Neural cell (in vitro differentiated cells): Measurements from ENCODE around the gene B3GNT5. TPM values are rescaled to one million over a fixed set of nuclear protein-coding genes. Genes with fewer than 3 reads are reported as not detected.

ENCODE experiments used
- H2AFZ ChIP-seq: fragments of 200-600, 300-800 bp; sonication (generic), shearing (Covaris generic); 2 replicates; pipeline ENCODE4 v1.6.0; 2014; ENCODE audit warnings: low read depth, mild to moderate bottlenecking, antibody characterized with exemption, low read length, moderate library complexity
- H3F3A ChIP-seq: fragments of 200-600 bp; shearing (Covaris generic); 2 replicates; pipeline ENCODE4 v1.6.1; 2016; ENCODE audit warnings: mild to moderate bottlenecking, moderate library complexity, mixed read lengths, antibody characterized with exemption, low read length; ENCODE audit not compliant: insufficient read depth, poor library complexity, severe bottlenecking
- H3K27ac ChIP-seq: fragments of 200-600, 300-800 bp; sonication (generic), shearing (Covaris generic); 2 replicates; pipeline ENCODE4 v1.5.1; 2014; ENCODE audit warnings: mild to moderate bottlenecking, low read length, moderate library complexity
- H3K27me3 ChIP-seq: fragments of 300-800, 200-600 bp; sonication (generic), shearing (Covaris generic); 2 replicates; pipeline ENCODE4 v1.6.0; 2014; ENCODE audit warnings: mild to moderate bottlenecking, low read depth, low read length, moderate library complexity; ENCODE audit not compliant: insufficient read depth
- H3K36me3 ChIP-seq: fragments of 300-800, 200-600 bp; sonication (generic), shearing (Covaris generic); 2 replicates; pipeline ENCODE4 v1.5.1; 2014; ENCODE audit warnings: mild to moderate bottlenecking, antibody characterized with exemption, low read length, moderate library complexity; ENCODE audit not compliant: insufficient read depth
- H3K4me2 ChIP-seq: fragments of 300-800, 200-600 bp; sonication (generic), shearing (Covaris generic); 2 replicates; pipeline ENCODE4 v1.6.0; 2014; ENCODE audit warnings: mild to moderate bottlenecking, low read length
- H3K4me3 ChIP-seq: fragments of 300-800, 200-600 bp; sonication (generic), shearing (Covaris generic); 2 replicates; pipeline ENCODE4 v1.5.1; 2014; ENCODE audit warnings: mild to moderate bottlenecking, low read length, moderate library complexity
- H3K79me2 ChIP-seq: fragments of 200-600 bp; shearing (Covaris generic); replicated peaks from 2 replicates; pipeline ENCODE4 v1.6.0; 2014; ENCODE audit warnings: mild to moderate bottlenecking, low read length, moderate library complexity; ENCODE audit not compliant: insufficient read depth
- H3K9ac ChIP-seq: fragments of 300-800, 200-600 bp; sonication (generic), shearing (Covaris generic); 2 replicates; pipeline ENCODE4 v1.6.1; 2016; ENCODE audit warnings: mild to moderate bottlenecking, low read length, mixed read lengths
- H3K9me2 ChIP-seq: fragments of 200-600 bp; shearing (Covaris generic); 2 replicates; pipeline ENCODE4 v1.6.1; 2016; ENCODE audit warnings: mild to moderate bottlenecking, low read length, mixed read lengths; ENCODE audit not compliant: insufficient read depth
- H3K9me3 ChIP-seq: fragments of 200-600, 300-800 bp; sonication (generic), shearing (Covaris generic); 2 replicates; pipeline ENCODE4 v1.6.1; 2016; ENCODE audit warnings: mild to moderate bottlenecking, mixed run types, low read length, moderate library complexity, mixed read lengths
- H4K20me1 ChIP-seq: fragments of 200-600 bp; shearing (Covaris generic); 2 replicates; pipeline ENCODE4 v1.6.1; 2016; ENCODE audit warnings: mild to moderate bottlenecking, mixed run types; ENCODE audit not compliant: insufficient read depth
- EP300 ChIP-seq: fragments of 450-650 bp; conservative IDR thresholded peaks from 2 replicates; pipeline ENCODE4 v1.6.1; 2014; ENCODE audit warnings: antibody characterized with exemption, mild to moderate bottlenecking, moderate library complexity; ENCODE audit not compliant: poor library complexity, severe bottlenecking
- EZH2 ChIP-seq: fragments of 200-600, 300-800 bp; shearing (Covaris generic), sonication (generic); IDR thresholded peaks from 2 replicates; pipeline ENCODE4 v1.6.1; 2014; ENCODE audit warnings: antibody characterized with exemption, low read length, borderline replicate concordance, mild to moderate bottlenecking; ENCODE audit not compliant: insufficient read depth, poor library complexity, severe bottlenecking
- MXI1 ChIP-seq: fragments of 450-650 bp; conservative IDR thresholded peaks from 2 replicates; pipeline ENCODE4 v1.6.1; 2014; ENCODE audit warnings: antibody characterized with exemption, mild to moderate bottlenecking; ENCODE audit not compliant: poor library complexity, severe bottlenecking
- POLR2AphosphoS5 ChIP-seq: IDR thresholded peaks from 2 replicates; pipeline ENCODE4 v1.6.1; 2012
- RAD21 ChIP-seq: fragments of 450-650 bp; conservative IDR thresholded peaks from 2 replicates; pipeline ENCODE4 v1.6.1; 2014; ENCODE audit warnings: antibody characterized with exemption, mild to moderate bottlenecking, moderate library complexity
- SMC3 ChIP-seq: fragments of 450-650 bp; conservative IDR thresholded peaks from 2 replicates; pipeline ENCODE4 v1.6.1; 2014; ENCODE audit warnings: antibody characterized with exemption, mild to moderate bottlenecking, moderate library complexity; ENCODE audit not compliant: poor library complexity
- TAF1 ChIP-seq: IDR thresholded peaks from 2 replicates; pipeline ENCODE4 v1.6.1; 2012; ENCODE audit warnings: low read depth
- polyA plus RNA-seq: library from polyadenylated mRNA; depleted of rRNA; stranded (reverse); fragments of >200 nt; gene quantifications from 2 replicates; pipeline ENCODE4 v1.2.3, GENCODE V29; 2014
- TF ChIP-seq, protein P1 (sequence below): fragments of 450-650 bp; IDR thresholded peaks from 2 replicates; pipeline ENCODE4 v1.5.1; 2014; ENCODE audit warnings: antibody characterized with exemption, mild to moderate bottlenecking, moderate library complexity; ENCODE audit not compliant: poor library complexity, severe bottlenecking
- TF ChIP-seq, protein P2 (sequence below): IDR thresholded peaks from 2 replicates; pipeline ENCODE4 v1.6.1; 2012; ENCODE audit warnings: borderline replicate concordance

Gene B3GNT5
- polyA plus RNA-seq, 1 donor from 2014 or later, result 6.1 TPM

DNA sequence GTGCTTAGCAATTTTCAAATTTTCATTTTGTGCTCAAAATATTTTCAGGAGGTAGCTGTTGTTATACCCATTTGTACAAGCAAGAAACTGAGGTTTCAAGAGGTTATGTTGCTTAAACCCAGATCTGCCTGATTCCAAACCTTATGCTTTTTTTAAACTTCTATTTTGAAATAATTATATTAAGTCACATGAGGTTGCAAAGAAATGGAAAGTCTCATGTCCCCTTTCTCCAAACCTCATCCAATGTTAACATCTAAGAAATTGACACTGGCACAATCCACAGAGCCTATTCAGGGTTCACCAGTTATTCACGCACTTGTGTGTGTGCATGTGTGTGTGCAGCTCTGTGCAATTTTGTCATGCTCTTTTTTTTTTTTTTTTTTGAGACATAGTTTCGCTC is 35.1 kb downstream of the B3GNT5 start:
- H3F3A ChIP-seq, result no peaks in the 10 kb centered on the region
- no peak overlapping the region for H3K9ac ChIP-seq
- H4K20me1 ChIP-seq, result no peaks in the 10 kb centered on the region
- no peaks in the 10 kb centered on the region for H3K79me2 ChIP-seq
- H3K27me3 ChIP-seq, result no peaks in the 10 kb centered on the region
- no peaks in the 10 kb centered on the region for H3K36me3 ChIP-seq
- H3K4me3 ChIP-seq, result no peak overlapping the region
- no peaks in the 10 kb centered on the region for H3K9me3 ChIP-seq
- no peak overlapping the region for H2AFZ ChIP-seq
- no peak overlapping the region for H3K4me2 ChIP-seq
- H3K9me2 ChIP-seq, result no peaks in the 10 kb centered on the region
- TF ChIP-seq, protein P1, sequence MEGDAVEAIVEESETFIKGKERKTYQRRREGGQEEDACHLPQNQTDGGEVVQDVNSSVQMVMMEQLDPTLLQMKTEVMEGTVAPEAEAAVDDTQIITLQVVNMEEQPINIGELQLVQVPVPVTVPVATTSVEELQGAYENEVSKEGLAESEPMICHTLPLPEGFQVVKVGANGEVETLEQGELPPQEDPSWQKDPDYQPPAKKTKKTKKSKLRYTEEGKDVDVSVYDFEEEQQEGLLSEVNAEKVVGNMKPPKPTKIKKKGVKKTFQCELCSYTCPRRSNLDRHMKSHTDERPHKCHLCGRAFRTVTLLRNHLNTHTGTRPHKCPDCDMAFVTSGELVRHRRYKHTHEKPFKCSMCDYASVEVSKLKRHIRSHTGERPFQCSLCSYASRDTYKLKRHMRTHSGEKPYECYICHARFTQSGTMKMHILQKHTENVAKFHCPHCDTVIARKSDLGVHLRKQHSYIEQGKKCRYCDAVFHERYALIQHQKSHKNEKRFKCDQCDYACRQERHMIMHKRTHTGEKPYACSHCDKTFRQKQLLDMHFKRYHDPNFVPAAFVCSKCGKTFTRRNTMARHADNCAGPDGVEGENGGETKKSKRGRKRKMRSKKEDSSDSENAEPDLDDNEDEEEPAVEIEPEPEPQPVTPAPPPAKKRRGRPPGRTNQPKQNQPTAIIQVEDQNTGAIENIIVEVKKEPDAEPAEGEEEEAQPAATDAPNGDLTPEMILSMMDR, result no peak
- TF ChIP-seq POLR2AphosphoS5, result no peak
- TF ChIP-seq RAD21, result no peak
- no peak for TF ChIP-seq EZH2
- no peak for TF ChIP-seq SMC3
- no peak for TF ChIP-seq EP300
- TF ChIP-seq MXI1, result no peak
- TF ChIP-seq, protein P2, sequence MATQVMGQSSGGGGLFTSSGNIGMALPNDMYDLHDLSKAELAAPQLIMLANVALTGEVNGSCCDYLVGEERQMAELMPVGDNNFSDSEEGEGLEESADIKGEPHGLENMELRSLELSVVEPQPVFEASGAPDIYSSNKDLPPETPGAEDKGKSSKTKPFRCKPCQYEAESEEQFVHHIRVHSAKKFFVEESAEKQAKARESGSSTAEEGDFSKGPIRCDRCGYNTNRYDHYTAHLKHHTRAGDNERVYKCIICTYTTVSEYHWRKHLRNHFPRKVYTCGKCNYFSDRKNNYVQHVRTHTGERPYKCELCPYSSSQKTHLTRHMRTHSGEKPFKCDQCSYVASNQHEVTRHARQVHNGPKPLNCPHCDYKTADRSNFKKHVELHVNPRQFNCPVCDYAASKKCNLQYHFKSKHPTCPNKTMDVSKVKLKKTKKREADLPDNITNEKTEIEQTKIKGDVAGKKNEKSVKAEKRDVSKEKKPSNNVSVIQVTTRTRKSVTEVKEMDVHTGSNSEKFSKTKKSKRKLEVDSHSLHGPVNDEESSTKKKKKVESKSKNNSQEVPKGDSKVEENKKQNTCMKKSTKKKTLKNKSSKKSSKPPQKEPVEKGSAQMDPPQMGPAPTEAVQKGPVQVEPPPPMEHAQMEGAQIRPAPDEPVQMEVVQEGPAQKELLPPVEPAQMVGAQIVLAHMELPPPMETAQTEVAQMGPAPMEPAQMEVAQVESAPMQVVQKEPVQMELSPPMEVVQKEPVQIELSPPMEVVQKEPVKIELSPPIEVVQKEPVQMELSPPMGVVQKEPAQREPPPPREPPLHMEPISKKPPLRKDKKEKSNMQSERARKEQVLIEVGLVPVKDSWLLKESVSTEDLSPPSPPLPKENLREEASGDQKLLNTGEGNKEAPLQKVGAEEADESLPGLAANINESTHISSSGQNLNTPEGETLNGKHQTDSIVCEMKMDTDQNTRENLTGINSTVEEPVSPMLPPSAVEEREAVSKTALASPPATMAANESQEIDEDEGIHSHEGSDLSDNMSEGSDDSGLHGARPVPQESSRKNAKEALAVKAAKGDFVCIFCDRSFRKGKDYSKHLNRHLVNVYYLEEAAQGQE, result no peak
- TF ChIP-seq TAF1, result no peak
- H3K27ac ChIP-seq, result no peak overlapping the region

DNA sequence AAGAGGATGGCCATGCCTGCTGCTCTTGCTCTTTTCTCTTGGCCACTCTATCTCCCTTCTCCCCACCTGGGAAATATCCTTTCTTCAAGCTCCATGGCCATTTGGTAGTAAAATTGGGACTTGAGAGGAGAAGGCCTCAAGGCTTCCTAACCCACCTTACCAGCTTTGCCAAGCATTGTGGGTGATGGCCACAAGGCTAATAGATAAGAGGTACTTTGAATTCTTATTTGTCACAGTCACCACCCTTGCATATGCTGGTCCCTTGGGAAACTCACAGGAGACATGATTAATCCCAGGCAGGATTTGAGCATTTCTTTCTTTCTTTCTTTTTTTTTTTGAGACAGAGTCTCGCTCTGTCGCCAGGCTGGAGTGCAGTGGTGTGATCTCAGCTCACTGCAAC is 37.2 kb downstream of the B3GNT5 start:
- Histone ChIP-seq H3K27me3 (no peaks in the 10 kb centered on the region), H2AFZ (no peak overlapping the region), H3K36me3 (peaks cover 4% of the 10 kb centered on the region), H3K4me2 (no peak overlapping the region), H3K9me2 (no peaks in the 10 kb centered on the region), H3K9ac (no peak overlapping the region), H3K79me2 (no peaks in the 10 kb centered on the region), H3K4me3 (no peak overlapping the region), H3K27ac (no peak overlapping the region), H3K9me3 (no peaks in the 10 kb centered on the region), H4K20me1 (no peaks in the 10 kb centered on the region), H3F3A (no peaks in the 10 kb centered on the region)
- no peak for TF ChIP-seq RAD21
- no peak for TF ChIP-seq EP300
- no peak for TF ChIP-seq MXI1
- no peak for TF ChIP-seq TAF1
- TF ChIP-seq EZH2, result no peak
